IMR-90 (cell line): ENCODE results near the gene PAQR5.

Experiments
- BHLHE40 ChIP-seq: fragments of 150-350 bp; IDR thresholded peaks from 2 replicates; pipeline ENCODE4 v1.6.1; 2016; ENCODE audit warnings: mild to moderate bottlenecking, low read depth, low read length
- CEBPB ChIP-seq: IDR thresholded peaks from 2 replicates; pipeline ENCODE4 v1.6.1; 2012; ENCODE audit warnings: low read depth, low read length, improper control_type of control experiment
- FOS ChIP-seq: fragments of 150-350 bp; IDR thresholded peaks from 2 replicates; pipeline ENCODE4 v1.6.1; 2016; ENCODE audit warnings: low read depth, low read length
- MXI1 ChIP-seq: IDR thresholded peaks from 2 replicates; pipeline ENCODE4 v1.6.1; 2012; ENCODE audit warnings: low read depth, mild to moderate bottlenecking, low read length, moderate library complexity, borderline replicate concordance
- POLR2A ChIP-seq: IDR thresholded peaks from 2 replicates; pipeline ENCODE4 v1.6.1; 2012; ENCODE audit warnings: mild to moderate bottlenecking, low read depth, low read length
- RAD21 ChIP-seq: IDR thresholded peaks from 2 replicates; pipeline ENCODE4 v1.6.1; 2012; ENCODE audit warnings: low read length, improper control_type of control experiment
- SMC3 ChIP-seq: fragments of 150-350 bp; IDR thresholded peaks from 2 replicates; pipeline ENCODE4 v1.6.1; 2016; ENCODE audit warnings: low read depth, mild to moderate bottlenecking, antibody characterized with exemption, low read length, moderate library complexity
- USF2 ChIP-seq: fragments of 150-350 bp; IDR thresholded peaks from 2 replicates; pipeline ENCODE4 v1.6.1; 2017; ENCODE audit warnings: mild to moderate bottlenecking, antibody characterized with exemption, low read length, low read depth
- TF ChIP-seq, protein P1 (sequence below): conservative IDR thresholded peaks from 2 replicates; pipeline ENCODE4 v1.5.1; 2012; ENCODE audit warnings: mild to moderate bottlenecking, low read depth, low read length, improper control_type of control experiment
- TF ChIP-seq, protein P2 (sequence below): fragments of 150-350 bp; IDR thresholded peaks from 2 replicates; pipeline ENCODE4 v1.6.1; 2016; ENCODE audit warnings: low read depth, mild to moderate bottlenecking, low read length, moderate library complexity, borderline replicate concordance

- TF ChIP-seq, protein P1, sequence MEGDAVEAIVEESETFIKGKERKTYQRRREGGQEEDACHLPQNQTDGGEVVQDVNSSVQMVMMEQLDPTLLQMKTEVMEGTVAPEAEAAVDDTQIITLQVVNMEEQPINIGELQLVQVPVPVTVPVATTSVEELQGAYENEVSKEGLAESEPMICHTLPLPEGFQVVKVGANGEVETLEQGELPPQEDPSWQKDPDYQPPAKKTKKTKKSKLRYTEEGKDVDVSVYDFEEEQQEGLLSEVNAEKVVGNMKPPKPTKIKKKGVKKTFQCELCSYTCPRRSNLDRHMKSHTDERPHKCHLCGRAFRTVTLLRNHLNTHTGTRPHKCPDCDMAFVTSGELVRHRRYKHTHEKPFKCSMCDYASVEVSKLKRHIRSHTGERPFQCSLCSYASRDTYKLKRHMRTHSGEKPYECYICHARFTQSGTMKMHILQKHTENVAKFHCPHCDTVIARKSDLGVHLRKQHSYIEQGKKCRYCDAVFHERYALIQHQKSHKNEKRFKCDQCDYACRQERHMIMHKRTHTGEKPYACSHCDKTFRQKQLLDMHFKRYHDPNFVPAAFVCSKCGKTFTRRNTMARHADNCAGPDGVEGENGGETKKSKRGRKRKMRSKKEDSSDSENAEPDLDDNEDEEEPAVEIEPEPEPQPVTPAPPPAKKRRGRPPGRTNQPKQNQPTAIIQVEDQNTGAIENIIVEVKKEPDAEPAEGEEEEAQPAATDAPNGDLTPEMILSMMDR = no peak
- TF ChIP-seq, protein P2, sequence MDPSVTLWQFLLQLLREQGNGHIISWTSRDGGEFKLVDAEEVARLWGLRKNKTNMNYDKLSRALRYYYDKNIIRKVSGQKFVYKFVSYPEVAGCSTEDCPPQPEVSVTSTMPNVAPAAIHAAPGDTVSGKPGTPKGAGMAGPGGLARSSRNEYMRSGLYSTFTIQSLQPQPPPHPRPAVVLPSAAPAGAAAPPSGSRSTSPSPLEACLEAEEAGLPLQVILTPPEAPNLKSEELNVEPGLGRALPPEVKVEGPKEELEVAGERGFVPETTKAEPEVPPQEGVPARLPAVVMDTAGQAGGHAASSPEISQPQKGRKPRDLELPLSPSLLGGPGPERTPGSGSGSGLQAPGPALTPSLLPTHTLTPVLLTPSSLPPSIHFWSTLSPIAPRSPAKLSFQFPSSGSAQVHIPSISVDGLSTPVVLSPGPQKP = no peak
- TF ChIP-seq SMC3 (no peak), POLR2A (no peak), CEBPB (no peak), BHLHE40 (no peak), MXI1 (no peak), USF2 (no peak), FOS (no peak), RAD21 (no peak)
Observed at GRCh38 chr15:69293741-69294615, 4.7 kb upstream of the PAQR5 start.
